HG03135 (cell line): Measurements from ENCODE around the gene PRAMEF11.
"Not testable (repeated sequence)": the region's sequence is repeated elsewhere in the genome, so short reads cannot be mapped to it uniquely, and the experiment has no call there.

Source experiments
- ATAC-seq: cut with Tn5 transposase; IDR thresholded peaks from one replicate; pipeline ENCODE4 v1.9.1; 2021; ENCODE audit warnings: mild to moderate bottlenecking, moderate library complexity; ENCODE audit not compliant: unreplicated experiment

PRAMEF11 gene

GRCh38 chr1:12831310-12831709 lies at the start of gene PRAMEF11:
Gene PRAMEF11, minus strand, starts transcription at chr1:12831410. Its CDS starts 2,621 bp downstream, at chr1:12828789.
- ATAC-seq: not testable (repeated sequence)

DNA sequence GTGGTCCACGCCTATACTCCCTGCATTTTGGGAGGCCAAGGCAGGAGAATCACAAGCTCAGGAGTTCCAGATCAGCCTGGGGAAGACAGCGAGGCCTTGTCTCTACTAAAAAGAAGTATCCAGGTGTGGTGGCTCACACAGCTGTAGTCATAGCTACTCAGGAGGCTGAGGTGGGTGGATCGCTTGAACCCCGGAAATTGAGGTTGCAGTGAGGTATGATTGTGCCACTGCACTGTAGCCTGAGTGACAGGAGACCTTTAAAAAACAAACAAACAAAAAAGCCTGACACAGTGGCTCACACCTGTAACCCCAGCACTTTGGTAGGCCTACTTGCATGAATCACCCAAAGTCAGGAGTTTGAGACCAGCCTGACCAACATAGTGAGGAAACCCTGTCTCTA lies 47.2 kb upstream of the PRAMEF11 start:
- ATAC-seq: not testable (repeated sequence)

GRCh38 chr1:12863131-12863880 lies 32.1 kb upstream of the PRAMEF11 start:
- not testable (repeated sequence) for ATAC-seq

- ATAC-seq: not testable (repeated sequence)
Measured at GRCh38 chr1:12856786-12857185, 25.6 kb upstream of the PRAMEF11 start, which contains the start of gene PRAMEF2. Gene PRAMEF2, plus strand, starts transcription at chr1:12857086. Its CDS starts 1,924 bp downstream, at chr1:12859010.

GRCh38 chr1:12851779-12852178 lies 20.6 kb upstream of the PRAMEF11 start:
- ATAC-seq: no peak

GRCh38 chr1:12848620-12849019 lies 17.4 kb upstream of the PRAMEF11 start, which contains the start of gene HNRNPCL1:
Gene HNRNPCL1, minus strand, starts transcription at chr1:12848720. Its CDS starts 431 bp downstream, at chr1:12848289.
- ATAC-seq: not testable (repeated sequence)

DNA sequence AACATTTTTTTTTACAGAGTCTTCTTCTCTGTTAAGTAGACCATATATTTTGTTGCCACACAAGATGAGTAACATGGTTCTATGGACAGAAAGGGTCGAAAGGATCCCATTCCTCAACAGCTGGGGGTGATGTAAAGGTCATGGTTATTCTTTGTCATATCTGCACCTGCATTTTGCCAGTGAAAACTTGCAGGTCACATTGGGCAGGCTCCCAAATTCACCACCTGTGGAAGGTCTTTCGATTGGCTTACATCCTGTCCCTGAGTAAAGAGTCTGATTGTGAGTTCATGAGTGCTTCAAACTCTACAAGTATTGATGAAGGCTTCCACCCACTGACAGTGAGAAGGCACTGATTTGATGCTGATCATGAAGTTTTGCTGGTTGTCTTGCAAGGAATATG lies 2.0 kb upstream of the PRAMEF11 start:
- ATAC-seq: not testable (repeated sequence)

DNA sequence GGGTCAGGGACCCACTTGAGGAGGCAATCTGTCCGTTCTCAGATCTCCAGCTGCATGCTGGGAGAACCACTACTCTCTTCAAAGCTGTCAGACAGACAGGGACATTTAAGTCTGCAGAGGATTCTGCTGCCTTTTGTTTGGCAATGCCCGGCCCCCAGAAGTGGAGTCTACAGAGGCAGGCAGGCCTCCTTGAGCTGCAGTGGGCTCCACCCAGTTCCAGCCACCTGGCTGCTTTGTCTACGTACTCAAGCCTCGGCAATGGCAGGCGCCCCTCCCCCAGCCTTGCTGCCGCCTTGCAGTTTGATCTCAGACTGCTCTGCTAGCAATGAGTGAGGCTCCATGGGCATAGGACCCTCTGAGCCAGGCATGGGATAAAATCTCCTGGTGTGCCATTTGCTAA lies 12.1 kb downstream of the PRAMEF11 start:
- not testable (repeated sequence) for ATAC-seq

GRCh38 chr1:12811409-12811784 lies 19.8 kb downstream of the PRAMEF11 start:
- ATAC-seq: no peak

DNA sequence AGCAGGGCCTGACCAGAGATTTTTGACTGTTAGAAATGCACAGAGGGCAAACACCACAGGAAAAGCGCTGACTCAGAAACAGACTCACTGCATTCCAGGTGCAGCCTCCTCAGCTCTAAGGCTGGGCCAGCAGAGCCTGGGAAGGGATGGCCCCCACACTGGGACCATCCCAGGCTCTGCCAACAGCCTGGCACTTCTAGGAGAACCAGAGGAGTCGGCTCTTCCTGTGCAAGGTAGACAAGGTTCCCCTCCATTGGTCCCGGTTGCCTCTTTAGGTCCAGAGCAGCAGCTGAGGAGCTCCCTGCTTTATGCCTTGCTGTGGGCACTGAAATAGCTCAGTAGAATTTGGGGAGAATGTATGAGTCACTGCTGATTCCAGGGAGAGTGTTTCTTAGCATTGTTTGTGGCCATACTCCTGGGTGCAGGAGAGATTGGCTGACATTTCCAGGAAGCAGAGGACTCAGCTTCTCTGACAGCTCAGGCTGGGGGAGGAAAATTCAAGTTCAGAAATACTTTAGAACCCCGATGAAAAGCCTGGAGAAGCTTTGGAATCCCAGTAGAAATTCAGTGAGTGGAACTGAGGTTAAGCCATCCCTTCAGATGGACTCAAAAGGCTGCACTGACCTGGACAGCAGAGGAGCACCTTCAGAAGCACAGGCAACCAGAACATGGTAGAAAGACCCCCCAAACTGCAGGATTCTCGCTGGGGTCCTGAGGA lies 20.4 kb downstream of the PRAMEF11 start:
- no peak for ATAC-seq

- ATAC-seq: no peak
Measured at GRCh38 chr1:12809933-12810332, 21.3 kb downstream of the PRAMEF11 start.

DNA sequence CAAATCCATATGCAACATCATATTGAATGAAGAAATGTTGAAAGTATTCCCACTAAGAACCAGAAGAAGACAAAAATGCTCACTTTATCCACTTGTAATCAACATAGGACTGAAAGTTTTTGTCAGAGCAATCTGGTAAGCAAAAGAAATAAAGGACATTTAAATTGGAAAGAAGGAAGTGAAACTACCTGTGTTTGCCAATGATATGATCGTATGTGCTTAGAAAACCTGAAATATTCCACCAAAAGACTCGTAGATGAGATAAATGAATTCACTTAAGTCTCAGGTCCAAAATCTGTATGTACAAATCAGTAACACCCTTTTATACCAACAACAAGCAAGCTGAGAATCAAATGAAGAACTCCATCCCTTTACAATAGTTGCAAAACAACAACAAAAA lies 31.5 kb downstream of the PRAMEF11 start:
- ATAC-seq: no peak

- ATAC-seq: no peak
Measured at GRCh38 chr1:12798911-12799310, 32.3 kb downstream of the PRAMEF11 start.

GRCh38 chr1:12791097-12791496 lies 40.1 kb downstream of the PRAMEF11 start, which contains the start of gene PRAMEF1:
Gene PRAMEF1, plus strand, starts transcription at chr1:12791397. Its CDS starts 1,831 bp downstream, at chr1:12793228.
- ATAC-seq: not testable (repeated sequence)

DNA sequence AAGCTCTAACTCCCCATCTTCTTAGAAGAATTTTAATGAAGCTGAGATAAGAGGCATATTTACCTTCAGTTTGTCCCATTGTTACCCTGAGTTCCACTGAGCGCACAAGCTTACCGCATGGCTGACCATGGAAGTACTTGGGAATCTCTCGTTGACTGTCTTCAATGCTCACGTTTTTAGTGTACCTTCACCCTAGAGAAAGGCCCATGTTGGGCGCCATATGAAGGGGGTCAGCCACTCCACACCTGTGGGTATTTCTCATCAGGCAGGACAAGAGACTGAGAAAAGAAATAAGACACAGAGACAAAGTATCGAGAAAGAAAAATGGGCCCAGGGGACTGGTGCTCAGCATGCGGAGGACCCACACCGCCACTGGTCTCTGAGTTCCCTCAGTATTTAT lies 46.5 kb downstream of the PRAMEF11 start:
- not testable (repeated sequence) for ATAC-seq

- ATAC-seq: not testable (repeated sequence)
Measured at GRCh38 chr1:12783783-12784182, 47.4 kb downstream of the PRAMEF11 start.

- ATAC-seq: not testable (repeated sequence)
Measured at GRCh38 chr1:12781488-12781887, 49.7 kb downstream of the PRAMEF11 start.

DNA sequence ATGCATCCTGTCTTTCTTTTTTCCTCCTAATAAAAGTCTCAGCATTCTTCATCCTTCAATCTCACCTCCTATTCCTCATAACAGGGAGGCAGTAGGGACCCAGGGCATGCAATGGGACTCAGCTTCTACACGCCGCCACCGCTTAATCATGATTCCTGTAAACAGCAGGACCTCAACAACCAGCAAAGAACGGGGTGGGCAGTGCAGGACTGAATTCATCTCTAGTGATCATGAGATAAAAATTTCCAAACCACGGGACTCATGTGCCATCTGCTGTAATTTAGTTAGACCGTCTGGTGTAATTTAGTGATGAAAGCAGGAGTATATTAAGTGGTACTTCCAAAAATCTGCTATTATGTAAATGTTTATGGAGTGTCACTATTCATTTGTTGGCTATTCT lies 52.3 kb downstream of the PRAMEF11 start:
- ATAC-seq: no peak

GRCh38 chr1:12778061-12778460 lies 53.1 kb downstream of the PRAMEF11 start:
- no peak for ATAC-seq

DNA sequence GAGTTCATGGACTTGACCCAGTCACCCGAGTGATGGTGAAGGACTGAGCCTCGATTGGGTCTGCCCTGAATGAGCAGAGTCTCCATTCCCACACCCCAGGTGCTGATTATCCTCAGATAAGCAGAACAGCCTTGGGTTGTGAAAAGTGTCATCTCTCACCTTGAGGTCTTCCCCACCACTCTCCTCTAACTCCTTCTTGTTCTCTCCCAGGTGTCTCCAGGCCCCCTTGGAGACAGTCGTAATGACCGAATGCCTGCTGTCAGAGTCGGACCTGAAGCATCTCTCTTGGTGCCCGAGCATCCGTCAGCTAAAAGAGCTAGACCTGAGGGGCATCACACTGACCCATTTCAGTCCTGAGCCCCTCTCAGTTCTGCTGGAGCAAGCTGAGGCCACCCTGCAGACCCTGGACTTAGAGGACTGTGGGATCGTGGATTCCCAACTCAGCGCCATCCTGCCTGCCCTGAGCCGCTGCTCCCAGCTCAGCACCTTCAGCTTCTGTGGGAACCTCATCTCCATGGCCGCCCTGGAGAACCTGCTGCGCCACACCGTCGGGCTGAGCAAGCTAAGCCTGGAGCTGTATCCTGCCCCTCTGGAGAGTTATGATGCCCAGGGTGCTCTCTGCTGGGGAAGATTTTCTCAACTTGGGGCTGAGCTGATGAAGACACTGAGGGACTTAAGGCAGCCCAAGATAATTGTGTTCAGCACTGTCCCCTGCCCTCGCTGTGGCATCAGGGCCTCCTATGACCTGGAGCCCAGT lies 54.2 kb downstream of the PRAMEF11 start:
- ATAC-seq: no peak

DNA sequence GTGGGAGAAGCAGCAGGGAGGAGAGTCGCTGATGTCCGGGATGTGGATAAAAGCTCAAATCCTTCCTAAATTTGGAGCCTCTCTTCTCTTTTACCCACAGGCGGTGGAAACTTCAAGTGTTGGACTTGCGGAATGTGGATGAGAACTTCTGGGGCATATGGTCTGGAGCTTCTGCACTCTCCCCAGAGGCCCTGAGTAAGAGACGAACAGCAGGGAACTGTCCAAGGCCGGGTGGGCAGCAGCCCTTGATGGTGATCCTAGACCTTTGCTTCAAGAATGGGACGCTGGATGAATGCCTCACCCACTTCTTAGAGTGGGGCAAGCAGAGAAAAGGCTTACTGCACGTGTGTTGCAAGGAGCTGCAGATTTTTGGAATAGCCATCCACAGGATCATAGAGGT lies 55.8 kb downstream of the PRAMEF11 start:
- no peak for ATAC-seq
